Nephron progenitor cell (in vitro differentiated cells): ENCODE measurements around the gene POLR2B.
A peak's percentile ranks its signal among the peaks of the same experiment; 100 is the strongest.

Experiments
- DNase-seq: peaks from one replicate; pipeline ENCODE4 v3.0.0; 2021
- H3K27ac Mint-ChIP-seq: 2 replicates; pipeline ENCODE4 v1.8.0; 2021; ENCODE audit warnings: mild to moderate bottlenecking, moderate library complexity, mixed read lengths
- H3K27me3 Mint-ChIP-seq: 2 replicates; pipeline ENCODE4 v1.8.0; 2021; ENCODE audit warnings: mild to moderate bottlenecking, low read depth, mixed read lengths; ENCODE audit not compliant: poor library complexity
- H3K36me3 Mint-ChIP-seq: 2 replicates; pipeline ENCODE4 v1.8.0; 2021; ENCODE audit warnings: low read depth, mixed read lengths
- H3K4me1 Mint-ChIP-seq: 2 replicates; pipeline ENCODE4 v1.8.0; 2021; ENCODE audit warnings: mixed read lengths
- H3K4me3 Mint-ChIP-seq: 2 replicates; pipeline ENCODE4 v1.8.0; 2021; ENCODE audit warnings: mild to moderate bottlenecking, moderate library complexity, mixed read lengths
- H3K9me3 Mint-ChIP-seq: 2 replicates; pipeline ENCODE4 v1.8.0; 2021; ENCODE audit warnings: mild to moderate bottlenecking, moderate library complexity, mixed read lengths
- TF ChIP-seq, protein P1 (sequence below): fragments of 200-600 bp; sonication (generic); IDR thresholded peaks from 2 replicates; pipeline ENCODE4 v1.5.0; 2021; ENCODE audit warnings: antibody characterized with exemption

Gene POLR2B

DNA sequence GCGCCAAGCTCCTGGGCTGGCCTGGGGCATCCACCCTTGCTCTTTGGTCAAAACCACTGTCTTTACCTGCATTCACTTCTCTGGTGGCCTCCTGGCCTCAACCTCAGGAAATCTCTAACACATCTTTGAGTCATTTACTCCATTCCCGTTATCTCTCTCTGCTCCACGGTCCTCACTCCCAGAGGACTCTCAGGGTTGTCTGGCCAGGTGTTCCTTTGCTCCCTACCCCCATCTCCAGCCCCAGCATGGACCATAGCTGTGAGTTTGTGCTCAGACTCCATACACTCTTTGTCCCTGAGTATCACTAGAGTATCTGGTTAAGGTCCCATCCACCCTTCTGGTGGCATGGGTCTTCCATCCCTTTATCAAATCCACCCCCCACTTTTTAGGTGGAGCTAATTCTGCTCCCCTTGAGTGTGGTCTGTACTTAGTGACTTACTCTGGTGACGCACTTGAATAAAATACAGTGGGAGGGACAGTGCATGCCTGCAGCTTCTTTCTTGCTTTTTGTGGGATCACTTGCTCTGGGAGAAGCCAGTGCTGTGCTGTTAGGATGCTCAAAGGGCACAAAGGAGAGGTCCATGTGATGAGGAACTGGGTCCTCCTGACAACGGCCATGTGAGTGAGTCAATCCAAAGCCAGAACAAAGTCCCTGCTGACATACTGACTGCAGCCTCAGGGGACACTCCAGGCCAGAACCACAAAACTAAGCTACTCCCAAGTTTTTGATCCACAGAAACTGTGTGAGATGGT is 87.2 kb downstream of the POLR2B start:
- Mint-ChIP-seq H3K9me3 (no peaks in the 10 kb centered on the region), H3K4me1 (peaks cover 7% of the 10 kb centered on the region), H3K36me3 (no peaks in the 10 kb centered on the region), H3K27ac (no peak overlapping the region), H3K27me3 (no peaks in the 10 kb centered on the region), H3K4me3 (no peak overlapping the region)
- TF ChIP-seq, protein P1, sequence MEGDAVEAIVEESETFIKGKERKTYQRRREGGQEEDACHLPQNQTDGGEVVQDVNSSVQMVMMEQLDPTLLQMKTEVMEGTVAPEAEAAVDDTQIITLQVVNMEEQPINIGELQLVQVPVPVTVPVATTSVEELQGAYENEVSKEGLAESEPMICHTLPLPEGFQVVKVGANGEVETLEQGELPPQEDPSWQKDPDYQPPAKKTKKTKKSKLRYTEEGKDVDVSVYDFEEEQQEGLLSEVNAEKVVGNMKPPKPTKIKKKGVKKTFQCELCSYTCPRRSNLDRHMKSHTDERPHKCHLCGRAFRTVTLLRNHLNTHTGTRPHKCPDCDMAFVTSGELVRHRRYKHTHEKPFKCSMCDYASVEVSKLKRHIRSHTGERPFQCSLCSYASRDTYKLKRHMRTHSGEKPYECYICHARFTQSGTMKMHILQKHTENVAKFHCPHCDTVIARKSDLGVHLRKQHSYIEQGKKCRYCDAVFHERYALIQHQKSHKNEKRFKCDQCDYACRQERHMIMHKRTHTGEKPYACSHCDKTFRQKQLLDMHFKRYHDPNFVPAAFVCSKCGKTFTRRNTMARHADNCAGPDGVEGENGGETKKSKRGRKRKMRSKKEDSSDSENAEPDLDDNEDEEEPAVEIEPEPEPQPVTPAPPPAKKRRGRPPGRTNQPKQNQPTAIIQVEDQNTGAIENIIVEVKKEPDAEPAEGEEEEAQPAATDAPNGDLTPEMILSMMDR, result no peak
- DNase-seq, result no peak

DNA sequence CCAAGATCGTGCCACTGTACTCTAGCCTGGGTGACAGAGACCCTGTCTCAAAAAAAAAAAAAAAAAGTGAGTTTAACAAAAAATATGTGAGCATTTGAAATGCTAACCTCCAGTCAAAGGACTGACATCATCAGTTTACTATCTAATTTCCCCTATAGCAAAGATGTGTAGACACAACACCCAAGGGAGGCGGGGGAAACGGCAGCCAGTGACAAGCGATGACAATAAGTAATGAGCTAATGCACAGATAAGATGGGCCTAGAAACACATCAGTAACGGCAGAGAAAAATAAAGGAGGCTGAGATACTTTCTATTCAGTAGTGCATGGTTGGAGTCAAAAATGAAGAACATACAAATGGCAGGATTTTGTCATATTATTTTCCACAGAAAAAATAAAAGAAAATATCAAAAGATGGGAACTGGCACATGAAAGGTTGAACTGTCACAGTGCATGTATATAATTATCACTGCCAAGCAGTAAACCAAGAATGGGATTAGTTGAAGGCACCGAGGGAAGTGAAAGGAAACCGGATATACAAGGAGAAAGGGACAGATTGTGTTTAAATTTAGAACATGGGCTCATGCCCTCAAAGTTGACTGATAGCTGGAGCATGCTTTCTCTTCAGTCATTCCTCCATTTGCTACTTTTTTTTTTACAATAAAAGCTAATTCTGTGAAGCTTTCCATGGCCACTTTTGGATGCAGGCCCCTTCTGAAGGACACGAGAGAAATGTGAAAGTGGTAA is 89.7 kb downstream of the POLR2B start:
- Mint-ChIP-seq H3K36me3 (no peaks in the 10 kb centered on the region), H3K27me3 (no peaks in the 10 kb centered on the region), H3K4me1 (peaks cover 7% of the 10 kb centered on the region), H3K9me3 (no peaks in the 10 kb centered on the region), H3K27ac (peak overlapping the region; percentile 55), H3K4me3 (no peak overlapping the region)
- TF ChIP-seq, protein P1, result no peak
- no peak for DNase-seq

DNA sequence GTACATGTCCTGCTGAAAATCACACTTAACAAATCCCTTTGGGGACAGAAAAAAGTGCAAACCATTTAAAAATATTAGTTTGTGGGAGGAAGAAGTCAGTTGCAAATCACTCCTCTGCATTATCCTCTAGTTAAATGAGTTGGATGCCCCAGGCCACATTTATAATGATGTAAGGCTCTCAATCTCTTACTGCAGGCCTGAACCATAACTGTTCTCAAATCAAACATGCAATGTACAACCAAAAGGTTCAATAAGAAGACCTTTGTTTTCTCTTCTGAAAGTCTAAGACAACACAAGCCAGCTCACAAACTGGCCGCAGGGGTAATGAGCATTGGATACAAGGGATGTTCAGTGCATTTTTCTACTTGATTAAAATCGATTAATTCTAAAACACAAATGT is 91.8 kb downstream of the POLR2B start:
- Mint-ChIP-seq H3K27ac (no peak overlapping the region), H3K4me1 (peaks cover 13% of the 10 kb centered on the region), H3K27me3 (no peaks in the 10 kb centered on the region), H3K36me3 (no peaks in the 10 kb centered on the region), H3K9me3 (no peaks in the 10 kb centered on the region), H3K4me3 (no peak overlapping the region)
- no peak for DNase-seq
- TF ChIP-seq, protein P1, result no peak

DNA sequence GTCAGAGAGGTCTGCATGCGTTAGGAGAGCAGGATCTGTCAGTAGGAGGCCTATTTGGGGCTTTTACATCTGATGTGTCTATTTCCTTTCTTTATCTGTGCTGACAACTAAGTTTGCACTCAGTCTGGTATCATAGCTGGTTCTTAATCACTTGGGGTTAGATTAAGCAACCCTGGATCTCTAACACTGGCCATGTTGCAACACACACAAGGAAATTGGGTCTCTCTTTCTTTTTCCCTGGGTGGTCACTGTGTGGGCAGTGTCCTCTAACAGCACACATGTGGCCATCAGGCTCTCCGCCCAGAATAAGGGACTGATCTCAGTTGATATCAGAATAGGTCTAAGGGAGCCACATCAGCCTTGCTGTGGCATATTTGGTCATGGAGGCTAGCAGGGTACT is 92.6 kb downstream of the POLR2B start:
- H3K27ac Mint-ChIP-seq, result no peak overlapping the region
- DNase-seq, result no peak
- H3K36me3 Mint-ChIP-seq, result no peaks in the 10 kb centered on the region
- H3K9me3 Mint-ChIP-seq, result no peaks in the 10 kb centered on the region
- H3K27me3 Mint-ChIP-seq, result no peaks in the 10 kb centered on the region
- H3K4me1 Mint-ChIP-seq, result peaks cover 15% of the 10 kb centered on the region
- no peak overlapping the region for H3K4me3 Mint-ChIP-seq
- TF ChIP-seq, protein P1, result no peak

DNA sequence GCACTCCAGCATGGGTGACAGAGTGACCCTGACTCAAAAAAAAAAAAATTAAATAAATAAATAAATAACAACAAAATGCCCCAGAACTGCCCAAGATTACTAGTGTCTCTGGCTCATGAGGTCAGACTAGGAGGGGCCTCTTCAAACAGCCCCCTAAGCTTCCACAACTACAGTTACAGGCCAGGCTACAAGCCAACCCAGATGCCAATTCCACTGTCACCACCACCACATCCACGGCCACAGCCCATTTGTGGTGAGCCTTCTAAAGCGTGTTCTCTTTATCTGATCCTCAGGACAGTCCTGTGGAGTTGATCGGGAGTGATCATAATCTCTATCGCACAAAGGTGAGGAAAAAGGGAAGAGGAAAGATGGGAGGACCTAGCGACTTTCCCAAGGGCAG is 94.9 kb downstream of the POLR2B start:
- H3K4me3 Mint-ChIP-seq, result no peak overlapping the region
- peaks cover 18% of the 10 kb centered on the region for H3K4me1 Mint-ChIP-seq
- no peak overlapping the region for H3K27ac Mint-ChIP-seq
- DNase-seq, result no peak
- no peaks in the 10 kb centered on the region for H3K9me3 Mint-ChIP-seq
- no peaks in the 10 kb centered on the region for H3K36me3 Mint-ChIP-seq
- H3K27me3 Mint-ChIP-seq, result no peaks in the 10 kb centered on the region
- TF ChIP-seq, protein P1, result no peak
